Effector memory CD8-positive, alpha-beta T cell (primary cell): Measurements from ENCODE around the gene RBP2.

Experiments used
- ATAC-seq: fragments of 150-1000 bp; cut with Tn5 transposase; replicated peaks from 2 replicates; pipeline ENCODE4 v1.10.0; 2021; ENCODE audit warnings: mild to moderate bottlenecking, moderate library complexity
- DNase-seq, 3 experiments: peaks; one replicate each; pipeline ENCODE4 v3.0.0; 2021
- H3K27ac Mint-ChIP-seq, 2 donors: one replicate each; pipeline ENCODE4 v1.8.0; 2022; ENCODE audit warnings: mild to moderate bottlenecking in 2 of 2, mixed read lengths in 2 of 2, moderate library complexity in 2 of 2
- H3K27me3 Mint-ChIP-seq, 2 donors: one replicate each; pipeline ENCODE4 v1.8.0; 2022; ENCODE audit warnings: mixed read lengths in 2 of 2
- H3K36me3 Mint-ChIP-seq: one replicate; pipeline ENCODE4 v1.8.0; 2022; ENCODE audit warnings: mild to moderate bottlenecking, moderate library complexity, mixed read lengths; ENCODE audit not compliant: insufficient read depth
- H3K4me1 Mint-ChIP-seq, 2 donors: one replicate each; pipeline ENCODE4 v1.8.0; 2022; ENCODE audit warnings: low read depth in 2 of 2, mixed read lengths in 2 of 2
- H3K4me3 Mint-ChIP-seq, 2 donors: one replicate each; pipeline ENCODE4 v1.8.0; 2022; ENCODE audit warnings: mild to moderate bottlenecking in 2 of 2, mixed read lengths in 2 of 2, moderate library complexity in 2 of 2
- H3K9me3 Mint-ChIP-seq, 2 donors: one replicate each; pipeline ENCODE4 v1.8.0; 2022; ENCODE audit warnings: mixed read lengths in 2 of 2

The RBP2 gene

GRCh38 chr3:139449566-139449965 is 26.8 kb downstream of the RBP2 start:
- no peaks in the 10 kb centered on the region for H3K9me3 Mint-ChIP-seq
- H3K27ac Mint-ChIP-seq, result no peak overlapping the region
- no peaks in the 10 kb centered on the region for H3K4me1 Mint-ChIP-seq
- H3K4me3 Mint-ChIP-seq, result no peak overlapping the region
- no peaks in the 10 kb centered on the region for H3K36me3 Mint-ChIP-seq
- H3K27me3 Mint-ChIP-seq, result no peaks in the 10 kb centered on the region
- DNase-seq (no peak), ATAC-seq (no peak)

GRCh38 chr3:139448104-139448503 is 28.2 kb downstream of the RBP2 start:
- ATAC-seq, result no peak
- H3K9me3 Mint-ChIP-seq, result no peaks in the 10 kb centered on the region
- H3K36me3 Mint-ChIP-seq, result no peaks in the 10 kb centered on the region
- H3K27ac Mint-ChIP-seq, result no peak overlapping the region
- H3K4me1 Mint-ChIP-seq, result no peaks in the 10 kb centered on the region
- H3K27me3 Mint-ChIP-seq, result no peaks in the 10 kb centered on the region
- no peak for DNase-seq
- no peak overlapping the region for H3K4me3 Mint-ChIP-seq

- no peaks in the 10 kb centered on the region for H3K36me3 Mint-ChIP-seq
Observed at GRCh38 chr3:139447486-139447885, 28.8 kb downstream of the RBP2 start.

GRCh38 chr3:139444446-139444845 is 31.9 kb downstream of the RBP2 start:
- H3K27me3 Mint-ChIP-seq, result no peaks in the 10 kb centered on the region
- no peak overlapping the region for H3K4me3 Mint-ChIP-seq
- no peak overlapping the region for H3K27ac Mint-ChIP-seq
- H3K4me1 Mint-ChIP-seq, result no peaks in the 10 kb centered on the region
- no peaks in the 10 kb centered on the region for H3K36me3 Mint-ChIP-seq
- H3K9me3 Mint-ChIP-seq, result no peaks in the 10 kb centered on the region
- ATAC-seq, result no peak
- DNase-seq, result no peak

More at GRCh38 chr3:139447486-139447885, 28.8 kb downstream of the RBP2 start:
- Mint-ChIP-seq H3K9me3 (no peaks in the 10 kb centered on the region), H3K4me3 (no peak overlapping the region), H3K4me1 (no peaks in the 10 kb centered on the region), H3K27ac (no peak overlapping the region), H3K27me3 (no peaks in the 10 kb centered on the region)
- DNase-seq, result no peak
- no peak for ATAC-seq

- H3K27me3 Mint-ChIP-seq, result no peaks in the 10 kb centered on the region
- no peak for ATAC-seq
- no peak overlapping the region for H3K27ac Mint-ChIP-seq
Observed at GRCh38 chr3:139443186-139443585, 33.1 kb downstream of the RBP2 start.

GRCh38 chr3:139441656-139442055 is 34.7 kb downstream of the RBP2 start:
- Mint-ChIP-seq H3K36me3 (no peaks in the 10 kb centered on the region), H3K27me3 (no peaks in the 10 kb centered on the region), H3K9me3 (no peaks in the 10 kb centered on the region), H3K4me1 (no peaks in the 10 kb centered on the region), H3K27ac (no peak overlapping the region), H3K4me3 (no peak overlapping the region)
- DNase-seq (no peak), ATAC-seq (no peak)

More at GRCh38 chr3:139443186-139443585, 33.1 kb downstream of the RBP2 start:
- no peak for DNase-seq
- H3K36me3 Mint-ChIP-seq, result no peaks in the 10 kb centered on the region
- no peaks in the 10 kb centered on the region for H3K4me1 Mint-ChIP-seq
- H3K4me3 Mint-ChIP-seq, result no peak overlapping the region
- H3K9me3 Mint-ChIP-seq, result no peaks in the 10 kb centered on the region

- no peak overlapping the region for H3K27ac Mint-ChIP-seq
- ATAC-seq, result no peak
- H3K36me3 Mint-ChIP-seq, result no peaks in the 10 kb centered on the region
- H3K4me3 Mint-ChIP-seq, result no peak overlapping the region
- DNase-seq, result no peak
- no peaks in the 10 kb centered on the region for H3K4me1 Mint-ChIP-seq
- H3K27me3 Mint-ChIP-seq, result peaks cover 0 to 4% of the 10 kb centered on the region in 2 donors
- H3K9me3 Mint-ChIP-seq, result no peaks in the 10 kb centered on the region
Observed at GRCh38 chr3:139440639-139441556, 35.4 kb downstream of the RBP2 start.

GRCh38 chr3:139439278-139439677 is 37.0 kb downstream of the RBP2 start:
- ATAC-seq (no peak), DNase-seq (no peak)
- Mint-ChIP-seq H3K4me3 (no peak overlapping the region), H3K4me1 (no peaks in the 10 kb centered on the region), H3K36me3 (no peaks in the 10 kb centered on the region), H3K27me3 (peaks cover 0 to 4% of the 10 kb centered on the region in 2 donors), H3K27ac (no peak overlapping the region), H3K9me3 (no peaks in the 10 kb centered on the region)

- peaks cover 0 to 4% of the 10 kb centered on the region in 2 donors for H3K27me3 Mint-ChIP-seq
- no peak for ATAC-seq
- H3K36me3 Mint-ChIP-seq, result peaks cover 3% of the 10 kb centered on the region
- H3K9me3 Mint-ChIP-seq, result no peaks in the 10 kb centered on the region
- no peak overlapping the region for H3K27ac Mint-ChIP-seq
- no peak for DNase-seq
- no peak overlapping the region for H3K4me3 Mint-ChIP-seq
- H3K4me1 Mint-ChIP-seq, result no peaks in the 10 kb centered on the region
Observed at GRCh38 chr3:139434764-139435307, 41.5 kb downstream of the RBP2 start.

- Mint-ChIP-seq H3K4me3 (no peak overlapping the region), H3K27me3 (peaks cover 0 to 4% of the 10 kb centered on the region in 2 donors), H3K27ac (no peak overlapping the region), H3K4me1 (no peaks in the 10 kb centered on the region), H3K36me3 (peaks cover 3% of the 10 kb centered on the region), H3K9me3 (no peaks in the 10 kb centered on the region)
- DNase-seq (no peak), ATAC-seq (no peak)
Observed at GRCh38 chr3:139434228-139434627, 42.1 kb downstream of the RBP2 start.

- ATAC-seq (no peak), DNase-seq (no peak)
- Mint-ChIP-seq H3K9me3 (no peaks in the 10 kb centered on the region), H3K27me3 (peaks cover 0 to 4% of the 10 kb centered on the region in 2 donors), H3K4me1 (no peaks in the 10 kb centered on the region), H3K4me3 (no peak overlapping the region), H3K36me3 (peaks cover 3% of the 10 kb centered on the region), H3K27ac (no peak overlapping the region)
Observed at GRCh38 chr3:139433089-139433488, 43.2 kb downstream of the RBP2 start.

GRCh38 chr3:139430493-139430892 is 45.8 kb downstream of the RBP2 start:
- DNase-seq, result no peak
- no peaks in the 10 kb centered on the region for H3K9me3 Mint-ChIP-seq

GRCh38 chr3:139427283-139428060 is 48.8 kb downstream of the RBP2 start:
- no peaks in the 10 kb centered on the region for H3K9me3 Mint-ChIP-seq
- ATAC-seq (peak; percentile 41), DNase-seq (peak; percentile 2 to 4 (median 2))
- peaks cover 3% of the 10 kb centered on the region for H3K36me3 Mint-ChIP-seq
- H3K4me3 Mint-ChIP-seq, result no peak overlapping the region
- no peak overlapping the region for H3K27ac Mint-ChIP-seq
- peaks cover 0 to 4% of the 10 kb centered on the region in 2 donors for H3K4me1 Mint-ChIP-seq
- no peaks in the 10 kb centered on the region for H3K27me3 Mint-ChIP-seq

More at GRCh38 chr3:139430493-139430892, 45.8 kb downstream of the RBP2 start:
- Mint-ChIP-seq H3K27ac (no peak overlapping the region), H3K27me3 (no peaks in the 10 kb centered on the region), H3K4me3 (no peak overlapping the region), H3K4me1 (peaks cover 0 to 4% of the 10 kb centered on the region in 2 donors), H3K36me3 (peaks cover 3% of the 10 kb centered on the region)
- ATAC-seq, result no peak
